Esophagus squamous epithelium (tissue), 5 donors: Measurements from ENCODE around the gene NOXRED1. TPM values are rescaled to one million over a fixed set of nuclear protein-coding genes. Genes with fewer than 3 reads are reported as not detected.

ENCODE experiments used
- DNase-seq: peaks from one replicate; lab custom pipeline; 2025; lab: John Stamatoyannopoulos, UW
- H3K27ac ChIP-seq, 4 donors: fragments of 200-600 bp; sonication (generic); one replicate each; pipeline ENCODE4 v1.5.1; 2016 to 2019; ENCODE audit warnings: mild to moderate bottlenecking in 1 of 4
- H3K27me3 ChIP-seq, 4 donors: fragments of 200-600 bp; sonication (generic); 1 replicate in 3 of 4; 2 replicates in 1 of 4; pipeline versions ENCODE4 v1.5.1 to v1.6.0; 2017 to 2021; ENCODE audit warnings: antibody characterized with exemption in 1 of 4
- H3K36me3 ChIP-seq, 3 donors: fragments of 200-600 bp; sonication (generic); one replicate each; pipeline ENCODE4 v1.5.1; 2016 to 2019
- H3K4me1 ChIP-seq, 3 donors: fragments of 200-600 bp; sonication (generic); one replicate each; pipeline ENCODE4 v1.5.1; 2017 to 2019
- H3K4me3 ChIP-seq, 4 donors: fragments of 200-600 bp; sonication (generic); 1 replicate in 3 of 4; 2 replicates in 1 of 4; pipeline ENCODE4 v1.5.1; 2016 to 2019; ENCODE audit warnings: mild to moderate bottlenecking in 2 of 4, moderate library complexity in 1 of 4
- H3K9me3 ChIP-seq, 3 donors: fragments of 200-600 bp; sonication (generic); one replicate each; pipeline ENCODE4 v1.5.1; 2016 to 2019
- POLR2A ChIP-seq, 4 donors: fragments of 450-650 bp; IDR thresholded peaks; one replicate each; pipeline ENCODE4 v1.6.1; 2017; ENCODE audit warnings: antibody characterized with exemption in 4 of 4, mild to moderate bottlenecking in 4 of 4, moderate library complexity in 3 of 4
- WGBS, 2 donors: methylation state at CpG; one replicate each; pipeline ENCODE4 v1.1.5; 2018; 5-methylcytosine and 5-hydroxymethylcytosine counted together
- intact Hi-C: fragments of 100-400 bp; cut with DNase I; formaldehyde crosslinking; loops from one replicate; pipeline ENCODE4 v1.15.0; 2022
- total RNA-seq, 4 donors: library from RNA; depleted of rRNA; stranded (reverse); fragments of >200 nt; gene quantifications; one replicate each; pipeline ENCODE4 v1.1.0, GENCODE V29; 2016
- TF ChIP-seq, protein P1 (sequence below), 6 experiments: fragments of 450-650 bp in 4 of 6; fragments of 200-600 bp in 2 of 6; sonication (generic) in 2 of 6; IDR thresholded peaks; one replicate each; pipeline ENCODE4 v1.5.1; 2016 to 2019; ENCODE audit warnings: antibody characterized with exemption in 6 of 6, mild to moderate bottlenecking in 4 of 6, moderate library complexity in 4 of 6
- donor health status: DM: yes; HTN: yes; CAD: no.

Gene NOXRED1
- total RNA-seq, 4 donors from 2014 or later = not detected

GRCh38 chr14:77375973-77376770, 47.2 kb downstream of the NOXRED1 start:
- TF ChIP-seq, protein P1, sequence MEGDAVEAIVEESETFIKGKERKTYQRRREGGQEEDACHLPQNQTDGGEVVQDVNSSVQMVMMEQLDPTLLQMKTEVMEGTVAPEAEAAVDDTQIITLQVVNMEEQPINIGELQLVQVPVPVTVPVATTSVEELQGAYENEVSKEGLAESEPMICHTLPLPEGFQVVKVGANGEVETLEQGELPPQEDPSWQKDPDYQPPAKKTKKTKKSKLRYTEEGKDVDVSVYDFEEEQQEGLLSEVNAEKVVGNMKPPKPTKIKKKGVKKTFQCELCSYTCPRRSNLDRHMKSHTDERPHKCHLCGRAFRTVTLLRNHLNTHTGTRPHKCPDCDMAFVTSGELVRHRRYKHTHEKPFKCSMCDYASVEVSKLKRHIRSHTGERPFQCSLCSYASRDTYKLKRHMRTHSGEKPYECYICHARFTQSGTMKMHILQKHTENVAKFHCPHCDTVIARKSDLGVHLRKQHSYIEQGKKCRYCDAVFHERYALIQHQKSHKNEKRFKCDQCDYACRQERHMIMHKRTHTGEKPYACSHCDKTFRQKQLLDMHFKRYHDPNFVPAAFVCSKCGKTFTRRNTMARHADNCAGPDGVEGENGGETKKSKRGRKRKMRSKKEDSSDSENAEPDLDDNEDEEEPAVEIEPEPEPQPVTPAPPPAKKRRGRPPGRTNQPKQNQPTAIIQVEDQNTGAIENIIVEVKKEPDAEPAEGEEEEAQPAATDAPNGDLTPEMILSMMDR (IDR thresholded peaks at IDR 0.05) = no peak
- no peak for TF ChIP-seq POLR2A (IDR thresholded peaks at IDR 0.05)
- no peaks in the 10 kb centered on the region for H3K9me3 ChIP-seq
- WGBS, 2 donors = 8% methylated on average over 20 of the region's 24 CpGs
- DNase-seq = no peak
- H3K27me3 ChIP-seq = no peaks in the 10 kb centered on the region
- intact Hi-C loops = no loop called here
- H3K4me1 ChIP-seq = peaks cover 9 to 24% (median 12%) of the 10 kb centered on the region in 3 donors
- H3K4me3 ChIP-seq = peak overlapping the region; percentile 79 to 97 (median 84)
- H3K36me3 ChIP-seq = no peaks in the 10 kb centered on the region
- H3K27ac ChIP-seq = peak overlapping the region; percentile 83 to 92 (median 90)

GRCh38 chr14:77375164-77375950, 48.0 kb downstream of the NOXRED1 start:
- no peak for TF ChIP-seq POLR2A (IDR thresholded peaks at IDR 0.05)
- TF ChIP-seq, protein P1 (IDR thresholded peaks at IDR 0.05) = no peak
- H3K36me3 ChIP-seq = no peaks in the 10 kb centered on the region
- intact Hi-C loops = no loop called here
- 61 to 70% methylated on average over 9 of the region's 9 CpGs for WGBS, 2 donors
- peak overlapping the region in 2 of 4 donors; percentile 86 to 97 for H3K4me3 ChIP-seq
- no peaks in the 10 kb centered on the region for H3K27me3 ChIP-seq
- H3K4me1 ChIP-seq = peaks cover 9 to 24% (median 12%) of the 10 kb centered on the region in 3 donors
- H3K27ac ChIP-seq = no peak overlapping the region
- no peaks in the 10 kb centered on the region for H3K9me3 ChIP-seq
- no peak for DNase-seq

DNA sequence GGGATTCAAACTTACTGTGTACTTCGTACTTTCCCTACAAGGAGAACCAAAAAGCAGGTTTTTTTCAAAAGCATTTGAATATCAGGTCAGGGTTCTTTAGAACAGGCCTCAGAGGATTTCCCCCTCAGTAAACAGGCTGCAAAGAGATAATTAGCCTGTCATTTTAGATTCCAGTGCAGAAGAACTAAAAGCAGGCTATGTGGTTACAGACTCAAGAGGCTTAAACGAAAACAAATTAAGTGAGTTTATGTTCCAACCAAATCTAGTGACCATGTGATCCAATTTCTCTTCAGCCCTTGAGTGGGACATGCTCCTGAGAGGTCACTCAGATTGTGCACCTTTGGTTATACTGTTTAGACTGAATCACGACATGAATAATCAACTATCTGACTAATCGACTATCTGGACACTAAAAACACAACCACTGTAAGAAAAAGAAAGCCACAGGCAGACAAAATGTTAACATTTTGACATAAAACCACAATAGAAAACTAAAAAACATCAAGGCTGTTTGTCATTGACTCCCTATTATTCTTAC, 51.0 kb downstream of the NOXRED1 start:
- H3K4me3 ChIP-seq = no peak overlapping the region
- DNase-seq = no peak
- TF ChIP-seq, protein P1 (IDR thresholded peaks at IDR 0.05) = no peak
- no peak for TF ChIP-seq POLR2A (IDR thresholded peaks at IDR 0.05)
- no peaks in the 10 kb centered on the region for H3K27me3 ChIP-seq
- H3K27ac ChIP-seq = no peak overlapping the region
- no peaks in the 10 kb centered on the region for H3K9me3 ChIP-seq
- intact Hi-C loops = no loop called here
- H3K36me3 ChIP-seq = no peaks in the 10 kb centered on the region
- peaks cover 7 to 19% (median 8%) of the 10 kb centered on the region in 3 donors for H3K4me1 ChIP-seq
- WGBS, 2 donors = 46 to 62% methylated on average over 4 of the region's 4 CpGs

GRCh38 chr14:77369285-77369684, 54.0 kb downstream of the NOXRED1 start:
- Histone ChIP-seq H3K4me3 (no peak overlapping the region), H3K27me3 (no peaks in the 10 kb centered on the region), H3K4me1 (no peaks in the 10 kb centered on the region), H3K9me3 (no peaks in the 10 kb centered on the region), H3K27ac (no peak overlapping the region), H3K36me3 (no peaks in the 10 kb centered on the region)
- 53 to 60% methylated on average over 1 of the region's 1 CpG for WGBS, 2 donors
- intact Hi-C loops = no loop called here
- no peak for DNase-seq
- TF ChIP-seq, protein P1 (IDR thresholded peaks at IDR 0.05) = no peak
- no peak for TF ChIP-seq POLR2A (IDR thresholded peaks at IDR 0.05)
